ACHN (cell line): ENCODE measurements around the gene IBA57.
A peak's percentile ranks its signal among the peaks of the same experiment; 100 is the strongest.
"Not testable (repeated sequence)": the region's sequence is repeated elsewhere in the genome, so short reads cannot be mapped to it uniquely, and the experiment has no call there.

Experiments
- DNase-seq: peaks from one replicate; pipeline ENCODE4 v3.0.0-alpha.2; 2015
- in situ Hi-C: cut with HindIII; loops from 2 replicates; pipeline ENCODE4 v1.10.0; 2017; ENCODE audit warnings: low sequenced_read_pairs, low pct_ligation_motif_present, low pct_unique_long_range_greater_than_20kb

IBA57 gene

GRCh38 chr1:228178737-228179684 lies 13.4 kb downstream of the IBA57 start:
- no peak for DNase-seq
- in situ Hi-C loops: no loop called here

- in situ Hi-C loops: no loop called here
- DNase-seq: peak; percentile 16
Observed at GRCh38 chr1:228180271-228180958, 14.8 kb downstream of the IBA57 start.

GRCh38 chr1:228180959-228181644 lies 15.5 kb downstream of the IBA57 start:
- in situ Hi-C loops: no loop called here
- DNase-seq: no peak

- DNase-seq: no peak
- in situ Hi-C loops: no loop called here
Observed at GRCh38 chr1:228181645-228182034, 16.0 kb downstream of the IBA57 start.

- DNase-seq: no peak
- in situ Hi-C loops: no loop called here
Observed at GRCh38 chr1:228182296-228183030, 16.9 kb downstream of the IBA57 start.

- no peak for DNase-seq
- in situ Hi-C loops: no loop called here
Observed at GRCh38 chr1:228184152-228184551, 18.5 kb downstream of the IBA57 start.

- in situ Hi-C loops: no loop called here
- no peak for DNase-seq
Observed at GRCh38 chr1:228185641-228185965, 20.0 kb downstream of the IBA57 start.

GRCh38 chr1:228188249-228188648 lies 22.6 kb downstream of the IBA57 start:
- DNase-seq, in situ Hi-C loops: not testable (repeated sequence)

GRCh38 chr1:228190182-228190581 lies 24.6 kb downstream of the IBA57 start:
- DNase-seq: no peak
- in situ Hi-C loops: no loop called here

GRCh38 chr1:228190778-228191177 lies 25.2 kb downstream of the IBA57 start:
- in situ Hi-C loops: no loop called here
- no peak for DNase-seq

GRCh38 chr1:228194436-228194835 lies 28.8 kb downstream of the IBA57 start:
- no peak for DNase-seq
- in situ Hi-C loops: no loop called here

- in situ Hi-C loops: no loop called here
- no peak for DNase-seq
Observed at GRCh38 chr1:228194921-228195812, 29.6 kb downstream of the IBA57 start.

- DNase-seq: no peak
- in situ Hi-C loops: no loop called here
Observed at GRCh38 chr1:228197555-228198147, 32.0 kb downstream of the IBA57 start.

GRCh38 chr1:228198977-228199590 lies 33.5 kb downstream of the IBA57 start:
- peak; percentile 28 for DNase-seq
- in situ Hi-C loops: no loop called here

- no peak for DNase-seq
Observed at GRCh38 chr1:228204958-228205357, 39.4 kb downstream of the IBA57 start.

GRCh38 chr1:228205526-228206436 lies 40.2 kb downstream of the IBA57 start:
- no peak for DNase-seq
- in situ Hi-C loops: no loop called here

More at GRCh38 chr1:228204958-228205357, 39.4 kb downstream of the IBA57 start:
- in situ Hi-C loops: no loop called here
